Left lung (tissue), 10 donors: ENCODE measurements around the gene ASIC2. TPM values are rescaled to one million over a fixed set of nuclear protein-coding genes. Genes with fewer than 3 reads are reported as not detected.
A peak's percentile ranks its signal among the peaks of the same experiment; 100 is the strongest.

Source experiments
- ATAC-seq: fragments of 200-7000 bp; cut with Tn5 transposase; one replicate; pipeline ENCODE4 v1.9.1; 2020; ENCODE audit warnings: moderate library complexity
- DNase-seq, 4 donors: peaks; one replicate each; pipeline ENCODE4 v3.0.0-alpha.2; 2013 to 2020
- H3K27ac ChIP-seq, 2 donors: fragments of 200-600 bp; sonication (generic) in 1 of 2; one replicate each; pipeline versions ENCODE4 v1.5.0 to v1.8.0; 2020 to 2021
- H3K27me3 ChIP-seq, 2 donors: fragments of 200-600 bp; sonication (generic) in 1 of 2; one replicate each; pipeline versions ENCODE4 v1.5.0 to v1.8.0; 2020 to 2021
- H3K36me3 ChIP-seq, 2 donors: fragments of 200-600 bp; sonication (generic) in 1 of 2; one replicate each; pipeline versions ENCODE4 v1.5.0 to v1.8.0; 2020 to 2021
- H3K4me1 ChIP-seq, 2 donors: fragments of 200-600 bp; one replicate each; pipeline ENCODE4 v1.8.0; 2021
- H3K4me3 ChIP-seq, 2 donors: fragments of 200-600 bp; sonication (generic) in 1 of 2; one replicate each; pipeline versions ENCODE4 v1.5.0 to v1.8.0; 2020 to 2021; ENCODE audit warnings: mild to moderate bottlenecking in 1 of 2
- H3K9me3 ChIP-seq, 2 donors: fragments of 200-600 bp; sonication (generic) in 1 of 2; one replicate each; pipeline versions ENCODE4 v1.5.0 to v1.8.0; 2020 to 2021
- intact Hi-C, 2 donors: fragments of 100-400 bp; cut with DNase I; formaldehyde crosslinking; loops; one replicate each; pipeline versions ENCODE4 v1.11.2 to v1.14.2; 2022
- polyA plus RNA-seq, 6 donors: library from polyadenylated mRNA; unstranded; fragments of 120-200 nt; gene quantifications; one replicate each; pipeline ENCODE4 v1.2.1, GENCODE V29; 2013; ENCODE audit not compliant: insufficient read length in 6 of 6
- total RNA-seq, 2 donors: library from RNA; stranded (reverse); fragmentation: NEBNext Ultra II Directional; extraction: Animal tissue kit (Norgen Biotek cat#: 25700); gene quantifications; one replicate each; pipeline ENCODE4 v1.2.1, GENCODE V29; 2021
- TF ChIP-seq, protein P1 (sequence below), 2 donors: fragments of 200-600 bp; sonication (generic) in 1 of 2; IDR thresholded peaks; one replicate each; pipeline versions ENCODE4 v1.5.0 to v1.8.0; 2021; ENCODE audit warnings: antibody characterized with exemption in 2 of 2
- donor health status: DM: no; HTN: yes; CAD: no.
- donor health status: DM: no; HTN: no; CAD: no.

The ASIC2 gene
- total and polyA plus RNA-seq, 8 donors, result 0.08 to 0.59 (median 0.46) TPM

DNA sequence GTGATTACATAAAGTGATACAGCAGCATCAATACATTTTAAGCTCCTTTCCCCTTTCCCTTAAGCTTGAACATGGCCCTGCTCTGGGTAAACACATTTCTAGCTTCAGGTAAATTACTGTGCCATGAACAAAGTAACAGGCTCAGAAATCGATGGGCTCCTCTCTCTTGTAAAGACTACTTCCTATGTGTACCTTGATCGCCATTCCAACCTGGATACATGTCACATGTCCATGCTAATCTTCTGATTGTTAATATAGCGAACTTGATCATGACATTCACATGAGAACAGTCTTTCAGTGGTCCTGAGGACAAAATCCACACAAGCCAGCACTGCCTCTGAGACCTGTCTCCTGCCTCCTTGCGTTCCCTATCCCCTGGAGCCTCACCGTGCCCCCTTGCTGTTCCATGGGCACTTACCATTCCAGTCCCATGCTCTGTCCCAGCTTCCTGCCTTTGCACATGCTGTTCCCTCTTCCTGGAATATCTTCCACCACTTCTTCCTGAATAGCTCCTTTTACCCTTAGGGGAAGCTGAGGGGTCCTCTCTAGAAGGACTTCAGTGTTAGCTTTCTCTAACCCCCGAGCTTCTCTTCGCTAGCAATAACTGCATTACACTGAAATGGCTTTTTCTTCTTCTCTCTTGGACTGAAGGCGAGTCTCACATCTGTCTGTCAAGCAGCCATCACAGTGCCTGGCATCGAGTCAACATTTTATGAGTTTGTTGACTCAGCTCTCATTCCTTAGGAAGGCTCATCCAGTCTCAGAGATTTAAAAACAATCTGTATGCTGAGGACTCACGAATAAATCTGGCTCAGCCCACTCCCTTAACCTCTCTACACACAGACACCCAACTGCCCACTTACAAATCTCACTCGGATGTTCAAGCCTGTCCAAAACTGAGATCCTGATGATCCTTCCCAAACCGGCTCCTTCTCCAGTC, 93.3 kb downstream of the ASIC2 start:
- Histone ChIP-seq H3K27ac (no peak overlapping the region), H3K27me3 (peaks cover 0 to 26% of the 10 kb centered on the region in 2 donors), H3K36me3 (no peaks in the 10 kb centered on the region), H3K9me3 (no peaks in the 10 kb centered on the region), H3K4me1 (no peaks in the 10 kb centered on the region), H3K4me3 (no peak overlapping the region)
- peak in 1 of 4 donors; percentile 12 for DNase-seq
- intact Hi-C loops, result no loop called here
- TF ChIP-seq, protein P1, sequence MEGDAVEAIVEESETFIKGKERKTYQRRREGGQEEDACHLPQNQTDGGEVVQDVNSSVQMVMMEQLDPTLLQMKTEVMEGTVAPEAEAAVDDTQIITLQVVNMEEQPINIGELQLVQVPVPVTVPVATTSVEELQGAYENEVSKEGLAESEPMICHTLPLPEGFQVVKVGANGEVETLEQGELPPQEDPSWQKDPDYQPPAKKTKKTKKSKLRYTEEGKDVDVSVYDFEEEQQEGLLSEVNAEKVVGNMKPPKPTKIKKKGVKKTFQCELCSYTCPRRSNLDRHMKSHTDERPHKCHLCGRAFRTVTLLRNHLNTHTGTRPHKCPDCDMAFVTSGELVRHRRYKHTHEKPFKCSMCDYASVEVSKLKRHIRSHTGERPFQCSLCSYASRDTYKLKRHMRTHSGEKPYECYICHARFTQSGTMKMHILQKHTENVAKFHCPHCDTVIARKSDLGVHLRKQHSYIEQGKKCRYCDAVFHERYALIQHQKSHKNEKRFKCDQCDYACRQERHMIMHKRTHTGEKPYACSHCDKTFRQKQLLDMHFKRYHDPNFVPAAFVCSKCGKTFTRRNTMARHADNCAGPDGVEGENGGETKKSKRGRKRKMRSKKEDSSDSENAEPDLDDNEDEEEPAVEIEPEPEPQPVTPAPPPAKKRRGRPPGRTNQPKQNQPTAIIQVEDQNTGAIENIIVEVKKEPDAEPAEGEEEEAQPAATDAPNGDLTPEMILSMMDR (IDR thresholded peaks at IDR 0.05), result no peak
- ATAC-seq, result no peak

DNA sequence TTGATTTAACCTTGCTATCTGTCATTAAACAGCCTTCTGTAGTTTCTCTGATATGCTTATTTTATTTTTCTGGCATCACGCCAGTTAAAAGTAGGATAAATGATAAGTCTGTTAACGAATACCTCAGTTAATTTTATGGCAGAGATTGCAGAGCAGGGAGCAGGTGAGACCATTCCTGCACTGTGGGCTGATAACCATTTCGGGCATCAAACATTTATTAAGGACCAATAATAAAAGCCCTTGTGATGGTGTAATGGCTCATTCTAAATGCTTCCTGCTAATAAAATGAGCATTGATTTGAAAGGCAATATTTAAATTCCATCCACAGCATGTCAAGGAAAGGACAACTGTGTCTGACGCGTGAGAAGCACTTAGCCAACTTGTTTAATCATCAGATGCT, 94.1 kb downstream of the ASIC2 start:
- DNase-seq (no peak), ATAC-seq (no peak)
- Histone ChIP-seq H3K4me1 (no peaks in the 10 kb centered on the region), H3K27me3 (peaks cover 0 to 17% of the 10 kb centered on the region in 2 donors), H3K9me3 (no peaks in the 10 kb centered on the region), H3K27ac (no peak overlapping the region), H3K4me3 (no peak overlapping the region), H3K36me3 (no peaks in the 10 kb centered on the region)
- intact Hi-C loops, result no loop called here
- TF ChIP-seq, protein P1 (IDR thresholded peaks at IDR 0.05), result no peak

DNA sequence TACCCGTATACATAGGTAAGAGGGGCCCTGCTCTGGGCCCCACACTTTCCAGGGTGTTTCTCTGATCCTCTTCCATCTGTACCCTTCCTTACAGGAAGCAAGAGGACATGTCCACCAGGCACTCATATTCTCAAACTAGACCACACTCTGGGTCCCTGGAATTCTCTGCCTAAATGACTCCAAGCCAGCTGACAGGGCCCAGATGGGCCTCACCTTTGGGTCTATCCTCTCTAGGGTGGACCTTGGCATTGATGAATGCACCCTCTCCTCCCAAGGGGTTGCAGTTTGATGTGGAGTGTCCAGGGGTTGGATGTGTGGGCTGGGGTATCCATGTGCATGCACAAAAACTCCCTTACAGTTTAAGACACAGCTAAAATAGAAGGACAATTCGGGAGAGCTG, 95.8 kb downstream of the ASIC2 start:
- H3K36me3 ChIP-seq, result no peaks in the 10 kb centered on the region
- intact Hi-C loops, result no loop called here
- H3K27me3 ChIP-seq, result peaks cover 0 to 7% of the 10 kb centered on the region in 2 donors
- H3K4me3 ChIP-seq, result no peak overlapping the region
- no peak for ATAC-seq
- no peak for DNase-seq
- no peaks in the 10 kb centered on the region for H3K9me3 ChIP-seq
- no peaks in the 10 kb centered on the region for H3K4me1 ChIP-seq
- TF ChIP-seq, protein P1 (IDR thresholded peaks at IDR 0.05), result no peak
- no peak overlapping the region for H3K27ac ChIP-seq

DNA sequence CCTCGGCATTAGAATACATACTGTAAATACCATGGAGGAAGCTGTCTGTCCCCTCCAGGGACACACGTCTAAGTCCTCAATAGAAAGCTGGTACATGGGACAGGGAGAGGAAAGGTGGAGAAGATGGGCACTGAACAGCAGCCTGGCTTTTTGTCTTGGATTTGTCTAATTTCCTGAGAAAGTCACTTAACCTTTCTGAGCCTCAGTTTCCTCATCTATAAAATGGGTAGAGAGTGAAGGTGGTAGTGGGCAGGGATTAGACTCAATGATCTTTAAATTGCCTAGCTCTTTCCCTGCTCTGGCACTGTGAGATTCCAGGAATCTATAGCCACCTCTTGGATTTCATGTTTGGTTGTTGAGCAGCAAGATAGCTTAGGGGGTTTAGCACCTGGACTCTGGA, 96.2 kb downstream of the ASIC2 start:
- Histone ChIP-seq H3K4me3 (no peak overlapping the region), H3K9me3 (no peaks in the 10 kb centered on the region), H3K27me3 (peaks cover 0 to 7% of the 10 kb centered on the region in 2 donors), H3K27ac (no peak overlapping the region), H3K36me3 (no peaks in the 10 kb centered on the region), H3K4me1 (no peaks in the 10 kb centered on the region)
- TF ChIP-seq, protein P1 (IDR thresholded peaks at IDR 0.05), result no peak
- DNase-seq (no peak), ATAC-seq (no peak)
- intact Hi-C loops, result no loop called here
